ENCODE results near the gene NFKB1.
"Not testable (repeated sequence)": the region's sequence is repeated elsewhere in the genome, so short reads cannot be mapped to it uniquely, and the experiment has no call there.

NFKB1 gene

DNA sequence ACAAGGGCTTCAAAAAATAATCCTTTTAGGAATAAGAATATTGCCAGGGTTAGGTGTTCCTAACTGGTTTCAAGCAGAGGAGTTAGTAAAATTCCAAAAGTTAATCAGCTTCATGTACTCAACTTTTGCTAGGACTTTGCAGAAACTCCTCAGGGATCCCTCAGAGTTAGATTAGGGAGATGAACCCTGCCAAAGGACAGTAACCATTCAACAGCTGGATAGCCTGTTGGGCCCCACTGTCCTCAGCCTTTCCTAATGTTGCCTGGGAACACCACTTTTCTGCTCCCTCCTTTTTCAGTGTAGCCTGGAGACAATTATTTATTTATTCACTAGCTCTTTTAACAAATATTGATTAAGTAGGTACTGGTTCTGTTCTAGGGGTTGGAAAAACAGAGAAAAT lies 53.8 kb downstream of the NFKB1 start:
- H3K27ac Mint-ChIP-seq = no peak overlapping the region
- H3K27me3 Mint-ChIP-seq = no peaks in the 10 kb centered on the region
- H3K36me3 Mint-ChIP-seq (ENCODE audit: low read depth) = peaks cover 49% of the 10 kb centered on the region
- ATAC-seq = no peak
- H3K9me3 Mint-ChIP-seq = no peaks in the 10 kb centered on the region
- peaks cover 32% of the 10 kb centered on the region for H3K4me1 Mint-ChIP-seq
- DNase-seq = no peak
- H3K4me3 Mint-ChIP-seq = no peak overlapping the region

DNA sequence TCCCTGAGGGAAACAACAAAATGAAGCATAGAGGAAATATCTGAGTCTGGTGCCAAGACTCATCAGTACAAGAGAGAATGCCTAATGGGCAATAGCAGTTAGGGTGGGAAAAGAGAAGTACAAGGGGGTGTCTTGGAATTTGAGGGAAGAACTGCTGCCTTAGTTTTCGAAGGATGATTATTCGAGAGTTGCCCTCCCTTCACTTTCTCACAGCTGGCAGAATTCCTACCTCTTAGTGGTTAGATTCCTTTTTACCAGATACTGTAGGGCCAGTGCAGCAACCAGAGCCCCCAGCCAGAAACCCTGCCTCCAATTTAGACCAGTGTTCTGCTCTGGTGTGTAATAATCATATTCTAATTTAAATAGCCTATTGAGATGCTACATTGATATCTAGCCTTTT lies 56.5 kb downstream of the NFKB1 start:
- H3K4me1 Mint-ChIP-seq = peaks cover 6% of the 10 kb centered on the region
- H3K36me3 Mint-ChIP-seq (ENCODE audit: low read depth) = peaks cover 50% of the 10 kb centered on the region
- ATAC-seq = no peak

DNA sequence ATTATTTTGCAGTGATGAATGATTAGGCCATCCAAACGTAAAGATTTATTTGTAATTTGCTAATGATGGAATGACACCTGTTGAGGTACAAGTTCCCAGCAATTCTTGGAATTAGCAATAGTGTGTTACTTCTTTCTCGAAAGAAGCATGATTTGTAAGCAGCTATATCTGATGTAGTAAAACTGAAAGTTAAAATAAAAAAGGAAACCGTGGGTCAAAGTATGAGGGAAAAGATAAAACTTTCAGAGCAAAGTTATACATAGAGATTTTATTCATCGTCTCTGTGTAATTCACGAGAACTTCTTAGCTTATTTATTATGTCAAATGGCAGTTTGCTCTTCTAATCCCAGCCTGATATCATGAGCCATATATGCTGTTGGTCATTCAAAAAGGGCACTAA lies 59.0 kb downstream of the NFKB1 start:
- no peaks in the 10 kb centered on the region for H3K9me3 Mint-ChIP-seq
- peaks cover 54% of the 10 kb centered on the region for H3K36me3 Mint-ChIP-seq (ENCODE audit: low read depth)
- peak overlapping the region; percentile 63 for H3K4me3 Mint-ChIP-seq
- H3K27ac Mint-ChIP-seq = peak overlapping the region; percentile 84
- no peaks in the 10 kb centered on the region for H3K4me1 Mint-ChIP-seq
- peak; percentile 8 for ATAC-seq
- H3K27me3 Mint-ChIP-seq = no peaks in the 10 kb centered on the region
- DNase-seq = no peak

More for the DNA sequence above, 56.5 kb downstream of the NFKB1 start:
- Mint-ChIP-seq H3K27ac (no peak overlapping the region), H3K4me3 (no peak overlapping the region), H3K27me3 (no peaks in the 10 kb centered on the region), H3K9me3 (no peaks in the 10 kb centered on the region)
- DNase-seq = no peak

DNA sequence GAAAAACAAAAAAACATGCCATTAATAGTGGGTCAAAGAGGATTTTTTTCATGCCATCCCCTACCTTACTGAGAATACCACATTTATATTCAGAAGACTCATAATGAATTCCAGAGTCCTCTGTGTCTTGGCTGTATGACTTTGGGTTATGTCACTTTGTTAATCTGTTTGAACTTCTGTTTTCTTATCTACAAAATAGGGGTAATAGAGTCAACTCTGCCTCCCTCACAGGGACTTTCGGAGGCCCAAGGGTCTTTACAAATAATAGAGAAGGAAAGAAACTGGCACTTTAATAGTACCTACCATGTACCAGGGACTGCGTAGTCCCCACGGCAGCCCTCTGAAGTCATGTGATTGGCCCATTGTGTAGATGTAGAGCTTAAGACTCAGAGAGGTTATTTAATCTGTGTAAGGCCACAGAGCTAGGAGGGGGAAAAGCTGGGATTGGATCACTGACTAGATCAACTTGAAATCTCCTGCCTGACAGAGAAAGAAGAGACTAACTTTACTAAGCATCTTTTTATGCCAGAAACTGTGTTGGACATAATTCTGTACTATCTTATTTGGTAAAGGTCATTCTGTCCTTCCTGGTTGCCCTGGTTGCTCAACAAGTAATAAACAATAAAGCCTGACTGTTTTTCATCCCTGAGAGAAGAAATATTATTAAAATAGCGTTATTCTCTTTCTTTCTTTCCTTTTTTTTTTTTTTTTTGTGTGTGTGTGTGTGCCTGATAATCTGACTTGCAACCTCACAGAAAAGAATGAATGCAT lies 59.6 kb downstream of the NFKB1 start:
- ATAC-seq = peak; percentile 6
- Mint-ChIP-seq H3K27ac (peak overlapping the region; percentile 84), H3K36me3 (ENCODE audit: low read depth) (peaks cover 59% of the 10 kb centered on the region), H3K9me3 (no peaks in the 10 kb centered on the region), H3K4me3 (peak overlapping the region; percentile 63), H3K4me1 (no peaks in the 10 kb centered on the region), H3K27me3 (no peaks in the 10 kb centered on the region)
- DNase-seq = no peak

DNA sequence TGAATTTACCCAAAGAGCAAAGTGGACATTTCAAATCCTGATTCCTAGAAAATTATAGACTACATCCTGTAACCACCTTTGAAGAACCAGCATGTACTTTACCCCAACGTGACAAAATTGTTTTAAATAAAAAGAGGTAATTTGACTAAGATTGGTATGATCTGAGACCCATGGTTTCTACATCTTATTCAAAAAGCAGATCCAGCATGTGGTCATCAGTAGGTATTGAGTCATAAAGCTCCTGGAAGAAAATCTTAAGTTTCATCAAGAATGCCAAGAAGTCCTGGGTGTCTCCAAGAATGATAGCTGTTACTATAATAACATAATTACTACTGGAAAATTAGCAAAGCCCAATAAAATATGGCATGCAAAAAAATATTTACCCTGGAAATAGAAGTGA lies 61.8 kb downstream of the NFKB1 start:
- Mint-ChIP-seq H3K36me3 (ENCODE audit: low read depth) (peaks cover 75% of the 10 kb centered on the region), H3K4me3 (peak overlapping the region; percentile 15), H3K9me3 (no peaks in the 10 kb centered on the region), H3K27ac (peak overlapping the region; percentile 84), H3K27me3 (no peaks in the 10 kb centered on the region), H3K4me1 (peaks cover 9% of the 10 kb centered on the region)
- no peak for DNase-seq
- peak; percentile 13 for ATAC-seq

DNA sequence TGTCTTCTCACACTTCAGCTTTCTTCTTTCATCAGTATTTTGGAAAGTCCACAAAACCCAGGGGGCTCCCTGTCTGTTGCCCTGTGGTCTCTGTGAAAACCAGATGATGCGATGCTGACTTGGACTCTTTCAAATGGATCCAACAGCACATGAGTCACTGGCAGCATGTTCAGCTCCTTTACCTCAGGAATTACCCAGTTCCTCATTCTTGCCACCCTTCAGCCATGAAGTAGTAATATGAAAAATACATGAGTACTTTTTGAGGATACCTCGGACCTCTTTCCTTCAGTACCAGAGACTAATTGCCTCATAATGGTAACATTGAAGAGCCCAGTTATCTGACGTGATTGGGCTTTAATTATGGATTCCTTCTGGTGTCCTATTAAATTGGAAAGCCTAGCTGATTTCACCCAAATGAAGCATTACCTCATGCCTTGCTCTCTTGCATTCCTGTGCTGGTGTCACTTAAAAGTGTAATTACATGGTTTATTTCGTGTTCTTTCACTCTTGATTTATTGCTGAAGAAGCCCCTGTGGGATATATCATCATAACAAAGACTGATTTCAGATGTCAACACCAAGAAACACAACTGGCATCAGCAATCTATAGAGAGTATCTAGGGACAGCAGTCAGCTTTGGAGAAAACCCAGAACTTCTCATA lies 63.4 kb downstream of the NFKB1 start:
- peaks cover 83% of the 10 kb centered on the region for H3K36me3 Mint-ChIP-seq (ENCODE audit: low read depth)
- DNase-seq = peak; percentile 53
- H3K4me1 Mint-ChIP-seq = peaks cover 20% of the 10 kb centered on the region
- H3K9me3 Mint-ChIP-seq = no peaks in the 10 kb centered on the region
- no peaks in the 10 kb centered on the region for H3K27me3 Mint-ChIP-seq
- H3K27ac Mint-ChIP-seq = peak overlapping the region; percentile 84
- peak; percentile 76 for ATAC-seq
- H3K4me3 Mint-ChIP-seq = peak overlapping the region; percentile 43

DNA sequence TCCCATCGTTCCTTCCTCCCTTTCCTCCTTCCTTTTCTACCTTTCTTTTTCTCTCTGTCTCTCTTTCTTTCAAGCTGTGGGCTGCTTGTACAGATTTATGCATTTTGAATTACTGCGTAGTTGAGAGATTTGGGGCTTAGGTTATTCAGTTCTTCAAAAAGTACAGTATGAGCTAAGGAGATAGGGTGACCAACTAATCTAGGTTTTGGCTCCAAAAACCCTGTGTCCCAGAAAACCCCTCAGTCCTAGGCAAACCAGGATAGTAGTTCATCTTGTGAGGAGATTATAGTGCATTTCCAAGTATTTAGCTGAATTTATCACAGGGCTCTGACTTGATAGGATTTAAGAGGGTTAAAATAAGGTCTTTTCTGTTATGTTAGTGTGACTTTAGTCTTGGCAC lies 64.5 kb downstream of the NFKB1 start:
- H3K27ac Mint-ChIP-seq = peak overlapping the region; percentile 74
- no peak for ATAC-seq
- no peak overlapping the region for H3K4me3 Mint-ChIP-seq
- no peak for DNase-seq
- H3K4me1 Mint-ChIP-seq = peaks cover 23% of the 10 kb centered on the region
- no peaks in the 10 kb centered on the region for H3K27me3 Mint-ChIP-seq
- H3K36me3 Mint-ChIP-seq (ENCODE audit: low read depth) = peaks cover 88% of the 10 kb centered on the region
- peaks cover 3% of the 10 kb centered on the region for H3K9me3 Mint-ChIP-seq

DNA sequence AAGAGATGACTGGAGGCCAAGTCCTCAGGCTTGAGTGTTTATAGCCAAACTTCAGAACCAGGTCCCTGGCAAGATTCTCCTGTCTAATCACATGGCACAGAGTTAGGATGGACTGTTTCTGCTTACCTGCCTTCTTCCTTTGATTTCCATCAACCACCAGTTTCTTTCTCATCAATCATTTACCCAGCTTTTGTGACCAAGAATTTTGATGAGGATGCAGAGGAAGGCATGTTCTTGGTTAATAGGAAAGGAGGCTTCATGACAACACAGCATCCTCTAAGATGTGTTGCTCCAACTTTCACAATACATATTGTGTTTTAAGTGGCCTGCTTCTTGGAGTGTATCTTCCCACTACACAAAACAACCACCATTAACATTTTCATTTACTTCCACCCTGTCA lies 65.3 kb downstream of the NFKB1 start:
- DNase-seq = no peak
- peak overlapping the region; percentile 47 for H3K27ac Mint-ChIP-seq
- H3K4me3 Mint-ChIP-seq = no peak overlapping the region
- H3K9me3 Mint-ChIP-seq = peaks cover 3% of the 10 kb centered on the region
- no peaks in the 10 kb centered on the region for H3K27me3 Mint-ChIP-seq
- H3K36me3 Mint-ChIP-seq (ENCODE audit: low read depth) = peaks cover 88% of the 10 kb centered on the region
- H3K4me1 Mint-ChIP-seq = peaks cover 29% of the 10 kb centered on the region
- no peak for ATAC-seq

- Mint-ChIP-seq H3K9me3 (peaks cover 3% of the 10 kb centered on the region), H3K4me1 (peaks cover 36% of the 10 kb centered on the region), H3K4me3 (no peak overlapping the region), H3K27ac (peak overlapping the region; percentile 47), H3K36me3 (ENCODE audit: low read depth) (peaks cover 88% of the 10 kb centered on the region), H3K27me3 (no peaks in the 10 kb centered on the region)
- no peak for ATAC-seq
- DNase-seq = no peak
Observed at GRCh38 chr4:102567427-102567826, 66.3 kb downstream of the NFKB1 start.

- ATAC-seq (no peak), DNase-seq (no peak)
- Mint-ChIP-seq H3K27me3 (no peaks in the 10 kb centered on the region), H3K4me1 (peaks cover 54% of the 10 kb centered on the region), H3K27ac (no peak overlapping the region), H3K36me3 (ENCODE audit: low read depth) (peaks cover 88% of the 10 kb centered on the region), H3K9me3 (peaks cover 3% of the 10 kb centered on the region), H3K4me3 (no peak overlapping the region)
Observed at GRCh38 chr4:102569200-102569599, 68.0 kb downstream of the NFKB1 start.

GRCh38 chr4:102570211-102570610 lies 69.1 kb downstream of the NFKB1 start:
- Mint-ChIP-seq H3K36me3 (ENCODE audit: low read depth) (peaks cover 84% of the 10 kb centered on the region), H3K4me1 (peaks cover 64% of the 10 kb centered on the region)
- not testable (repeated sequence) for H3K27me3 Mint-ChIP-seq, H3K4me3 Mint-ChIP-seq, H3K27ac Mint-ChIP-seq, DNase-seq, H3K9me3 Mint-ChIP-seq, ATAC-seq

DNA sequence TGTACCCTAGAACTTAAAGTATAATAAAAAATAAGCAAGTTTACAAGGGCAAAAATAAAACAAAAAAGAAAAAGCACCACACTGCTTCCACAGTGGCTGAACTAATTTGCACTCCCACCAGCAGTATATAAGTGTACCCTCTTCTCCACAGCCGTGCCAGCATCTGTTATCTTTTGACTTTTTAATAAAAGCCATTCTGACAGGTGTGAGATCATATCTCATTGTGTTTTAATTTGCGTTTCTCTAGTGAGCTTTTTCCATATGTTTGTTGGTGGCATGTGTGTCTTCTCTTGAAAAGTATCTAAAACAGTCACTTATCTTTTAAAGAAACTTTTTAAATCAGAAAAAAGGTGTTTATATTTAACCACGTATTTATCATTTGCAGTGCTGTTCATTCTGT lies 71.3 kb downstream of the NFKB1 start:
- peaks cover 3% of the 10 kb centered on the region for H3K9me3 Mint-ChIP-seq
- no peak overlapping the region for H3K27ac Mint-ChIP-seq
- H3K4me1 Mint-ChIP-seq = peaks cover 67% of the 10 kb centered on the region
- no peaks in the 10 kb centered on the region for H3K27me3 Mint-ChIP-seq
- H3K36me3 Mint-ChIP-seq (ENCODE audit: low read depth) = peaks cover 82% of the 10 kb centered on the region
- DNase-seq (no peak), ATAC-seq (no peak)
- H3K4me3 Mint-ChIP-seq = no peak overlapping the region

- H3K4me3 Mint-ChIP-seq = no peak overlapping the region
- no peak for DNase-seq
- H3K4me1 Mint-ChIP-seq = peaks cover 73% of the 10 kb centered on the region
- peaks cover 3% of the 10 kb centered on the region for H3K9me3 Mint-ChIP-seq
- peak overlapping the region; percentile 66 for H3K27ac Mint-ChIP-seq
- H3K27me3 Mint-ChIP-seq = no peaks in the 10 kb centered on the region
- peaks cover 84% of the 10 kb centered on the region for H3K36me3 Mint-ChIP-seq (ENCODE audit: low read depth)
- ATAC-seq = peak; percentile 73
Observed at GRCh38 chr4:102574317-102574716, 73.2 kb downstream of the NFKB1 start.

- no peak for DNase-seq
- Mint-ChIP-seq H3K4me3 (no peak overlapping the region), H3K36me3 (ENCODE audit: low read depth) (peaks cover 82% of the 10 kb centered on the region), H3K4me1 (peaks cover 82% of the 10 kb centered on the region), H3K27me3 (no peaks in the 10 kb centered on the region), H3K9me3 (peaks cover under 1% of the 10 kb centered on the region), H3K27ac (peak overlapping the region; percentile 44)
- no peak for ATAC-seq
Observed at GRCh38 chr4:102575369-102576129, 74.4 kb downstream of the NFKB1 start.

- peak overlapping the region; percentile 29 for H3K27ac Mint-ChIP-seq
- ATAC-seq (no peak), DNase-seq (no peak)
- H3K4me1 Mint-ChIP-seq = peaks cover 65% of the 10 kb centered on the region
- no peak overlapping the region for H3K4me3 Mint-ChIP-seq
- H3K9me3 Mint-ChIP-seq = no peaks in the 10 kb centered on the region
- H3K27me3 Mint-ChIP-seq = no peaks in the 10 kb centered on the region
- H3K36me3 Mint-ChIP-seq (ENCODE audit: low read depth) = peaks cover 78% of the 10 kb centered on the region
Observed at GRCh38 chr4:102578270-102578669, 77.1 kb downstream of the NFKB1 start.

All from activated naive CD8-positive, alpha-beta T cell treated with anti-CD3 and anti-CD28 coated beads, Interleukin-2, amount 50 U/mL, for 24 hours (primary cell).